Spleen (tissue), 7 donors: ENCODE data around the gene IFI27L1.

Experiments used
- CTCF ChIP-seq, 11 experiments: fragments of 200-600 bp in 7 of 11; fragments of 450-650 bp in 4 of 11; sonication (generic) in 4 of 11; IDR thresholded peaks in 8 of 11; conservative IDR thresholded peaks in 3 of 11; 1 replicate in 7 of 11; 2 replicates in 4 of 11; pipeline versions ENCODE4 v1.4.0 to v1.8.0; 2016 to 2021; ENCODE audit warnings: antibody characterized with exemption in 11 of 11, inconsistent platforms in 4 of 11, mild to moderate bottlenecking in 1 of 11
- POLR2A ChIP-seq, 3 donors: fragments of 450-650 bp; IDR thresholded peaks; one replicate each; pipeline ENCODE4 v1.5.1; 2017; ENCODE audit warnings: antibody characterized with exemption in 3 of 3, mild to moderate bottlenecking in 1 of 3
- POLR2AphosphoS5 ChIP-seq, 3 donors: sonication (generic); formaldehyde crosslinking; IDR thresholded peaks; one replicate each; pipeline ENCODE4 v1.5.1; 2017; ENCODE audit warnings: antibody characterized with exemption in 3 of 3
- donor health status: DM: no; HTN: no; CAD: no; lungs with moderate emphysema.
- donor health status: DM: no; HTN: no; CAD: no.
- donor health status: DM: no; HTN: no; CAD: no.

DNA sequence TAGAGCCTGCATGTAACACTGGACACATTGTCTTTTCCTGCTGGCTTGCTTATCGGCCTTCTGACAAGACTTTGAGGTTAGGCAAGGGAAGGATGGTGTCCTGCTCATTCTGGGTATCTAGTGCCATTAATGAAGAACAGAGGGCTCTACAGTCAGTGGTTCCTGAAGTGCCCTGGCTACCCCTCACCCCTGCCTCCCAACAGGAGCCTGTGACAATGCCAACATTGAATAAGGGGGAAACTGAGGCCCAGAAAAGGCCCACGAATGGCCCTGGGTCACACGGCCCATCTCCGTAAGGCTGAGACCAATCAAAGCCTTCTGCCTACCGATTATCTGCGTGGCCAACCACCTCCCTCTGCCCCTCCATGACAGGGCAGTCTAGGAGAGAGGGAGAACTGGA lies 46.2 kb downstream of the IFI27L1 start:
- TF ChIP-seq CTCF (IDR thresholded peaks at IDR 0.05 in 8 of 11, conservative IDR thresholded peaks at IDR 0.05 in 3 of 11) = no peak
- no peak for TF ChIP-seq POLR2A (IDR thresholded peaks at IDR 0.05)
- no peak for TF ChIP-seq POLR2AphosphoS5 (IDR thresholded peaks at IDR 0.05)
